Stimulated activated CD4-positive, alpha-beta T cell treated with anti-CD3 and anti-CD28 coated beads, Interleukin-1b, Interleukin-23, amount 100 ng/mL, for 1 hour (primary cell): ENCODE measurements around the gene VSIG4.
"Not testable (repeated sequence)": the region's sequence is repeated elsewhere in the genome, so short reads cannot be mapped to it uniquely, and the experiment has no call there.

ENCODE experiments used
- DNase-seq, 2 donors: peaks; one replicate each; pipeline ENCODE4 v3.0.0-alpha.2; 2020; ENCODE audit warnings: low read depth in 2 of 2

VSIG4 gene

DNA sequence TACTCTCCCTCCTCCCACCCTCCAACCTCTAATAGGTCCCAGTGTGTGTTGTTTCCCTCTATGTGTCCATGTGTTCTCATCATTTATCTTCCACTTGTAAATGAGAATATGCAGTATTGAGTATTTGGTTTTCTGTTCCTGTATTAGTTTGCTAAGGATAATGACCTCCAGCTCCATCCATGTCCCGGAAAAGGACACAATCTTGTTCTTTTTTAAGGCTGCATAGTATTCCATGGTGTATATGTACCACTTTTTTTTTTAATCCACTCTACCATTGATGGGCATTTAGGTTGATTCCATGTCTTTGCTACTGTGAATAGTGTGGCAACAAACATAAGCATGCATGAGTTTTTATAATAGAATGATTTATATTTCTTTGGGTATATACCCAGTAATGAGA is 62.7 kb downstream of the VSIG4 start:
- DNase-seq = not testable (repeated sequence)

DNA sequence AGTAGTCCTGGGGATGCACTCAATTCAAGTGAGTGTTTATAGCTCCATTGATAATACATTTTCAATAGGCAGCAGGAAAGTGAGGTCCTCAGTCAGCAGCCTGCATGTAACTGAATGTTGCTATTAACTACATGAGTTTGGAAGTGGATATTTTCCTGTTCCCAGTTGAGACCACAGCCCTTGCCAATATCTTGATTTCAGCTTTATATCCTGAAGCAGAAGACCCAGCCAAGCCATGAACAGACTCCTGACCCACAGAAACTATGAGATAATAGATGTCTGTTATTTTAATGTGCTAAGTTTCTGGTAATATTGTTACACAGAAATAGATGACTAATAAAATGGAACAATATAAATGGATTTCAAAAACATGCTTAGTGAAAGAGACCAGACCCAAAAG is 63.7 kb downstream of the VSIG4 start:
- no peak for DNase-seq

DNA sequence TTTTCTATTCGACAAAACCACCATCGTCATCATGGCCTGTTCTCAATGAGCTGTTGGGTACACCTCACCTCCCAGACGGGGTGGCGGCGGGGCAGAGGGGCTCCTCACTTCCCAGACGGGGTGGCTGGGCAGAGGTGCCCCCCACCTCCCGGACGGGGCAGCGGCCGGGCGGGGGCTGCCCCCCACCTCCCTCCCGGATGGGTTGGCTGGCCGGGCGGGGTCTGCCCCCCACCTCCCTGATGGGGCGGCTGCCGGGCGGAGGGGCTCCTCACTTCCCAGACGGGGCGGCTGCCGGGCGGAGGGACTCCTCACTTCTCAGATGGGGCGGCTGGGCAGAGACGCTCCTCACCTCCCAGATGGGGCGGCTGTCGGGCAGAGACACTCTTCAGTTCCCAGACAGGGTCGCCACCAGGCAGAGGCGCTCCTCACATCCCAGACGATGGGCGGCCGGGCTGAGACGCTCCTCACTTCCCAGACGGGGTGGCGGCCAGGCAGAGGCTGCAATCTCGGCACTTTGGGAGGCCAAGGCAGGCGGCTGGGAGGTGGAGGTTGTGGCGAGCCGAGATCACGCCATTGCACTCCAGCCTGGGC is 64.6 kb downstream of the VSIG4 start:
- not testable (repeated sequence) for DNase-seq
